HG03469 (cell line): ENCODE measurements around the gene SLC25A13.

Source experiments
- ATAC-seq: cut with Tn5 transposase; IDR thresholded peaks from one replicate; pipeline ENCODE4 v1.9.1; 2021; ENCODE audit warnings: mild to moderate bottlenecking, moderate library complexity, moderate number of reproducible peaks; ENCODE audit not compliant: unreplicated experiment

The SLC25A13 gene

GRCh38 chr7:96212474-96212873 is 109.4 kb downstream of the SLC25A13 start:
- ATAC-seq: no peak

- ATAC-seq: no peak
These were observed 109.9 kb downstream of the SLC25A13 start for GRCh38 chr7:96211954-96212353.

- ATAC-seq: no peak
These were observed 116.2 kb downstream of the SLC25A13 start for GRCh38 chr7:96205665-96206064.

- ATAC-seq: no peak
These were observed 117.3 kb downstream of the SLC25A13 start for GRCh38 chr7:96204601-96205000.

- ATAC-seq: no peak
These were observed 118.1 kb downstream of the SLC25A13 start for GRCh38 chr7:96203786-96204185.

GRCh38 chr7:96202102-96202501 is 119.8 kb downstream of the SLC25A13 start:
- ATAC-seq: no peak

GRCh38 chr7:96200740-96201139 is 121.2 kb downstream of the SLC25A13 start:
- ATAC-seq: no peak

- no peak for ATAC-seq
These were observed 122.5 kb downstream of the SLC25A13 start for GRCh38 chr7:96199421-96199820.

GRCh38 chr7:96198047-96198636 is 123.8 kb downstream of the SLC25A13 start:
- ATAC-seq: no peak

- ATAC-seq: no peak
These were observed 125.2 kb downstream of the SLC25A13 start for GRCh38 chr7:96196676-96197075.

- ATAC-seq: no peak
These were observed 132.6 kb downstream of the SLC25A13 start for GRCh38 chr7:96189129-96189820.

- no peak for ATAC-seq
These were observed 133.3 kb downstream of the SLC25A13 start for GRCh38 chr7:96188591-96188991.

- ATAC-seq: no peak
These were observed 133.7 kb downstream of the SLC25A13 start for GRCh38 chr7:96188174-96188581.

GRCh38 chr7:96187735-96188134 is 134.2 kb downstream of the SLC25A13 start:
- no peak for ATAC-seq

- ATAC-seq: no peak
These were observed 137.1 kb downstream of the SLC25A13 start for GRCh38 chr7:96184783-96185182.

GRCh38 chr7:96183163-96183670 is 138.7 kb downstream of the SLC25A13 start:
- no peak for ATAC-seq

GRCh38 chr7:96182424-96183158 is 139.3 kb downstream of the SLC25A13 start:
- ATAC-seq: peak; percentile 75

GRCh38 chr7:96181174-96181573 is 140.7 kb downstream of the SLC25A13 start:
- no peak for ATAC-seq

GRCh38 chr7:96179837-96180236 is 142.1 kb downstream of the SLC25A13 start:
- ATAC-seq: no peak

- no peak for ATAC-seq
These were observed 142.6 kb downstream of the SLC25A13 start for GRCh38 chr7:96179341-96179740.

- no peak for ATAC-seq
These were observed 143.3 kb downstream of the SLC25A13 start for GRCh38 chr7:96178581-96178980.

GRCh38 chr7:96177353-96177752 is 144.5 kb downstream of the SLC25A13 start:
- no peak for ATAC-seq
